IMR-90 (cell line): ENCODE measurements around the gene SV2A. TPM values are rescaled to one million over a fixed set of nuclear protein-coding genes. Genes with fewer than 3 reads are reported as not detected.
"Not testable (repeated sequence)": the region's sequence is repeated elsewhere in the genome, so short reads cannot be mapped to it uniquely, and the experiment has no call there.

ENCODE experiments used
- ATAC-seq: fragments of 200-7000 bp; cut with Tn5 transposase; 2 replicates; pipeline ENCODE4 v1.9.1; 2020; ENCODE audit warnings: low read depth, mild to moderate bottlenecking, moderate library complexity
- BruUV-seq: library from RNA; stranded (reverse); fragments of 400-500 nt; replicated peaks from 2 replicates; lab custom pipeline; 2021; lab: Mats Ljungman, UMichigan
- CTCF ChIA-PET: fragments of 300-600 bp; formaldehyde crosslinking; extraction: SDS; loops from one replicate; lab custom pipeline; 2021; ENCODE audit warnings: antibody characterized with exemption; lab: Yijun Ruan, JAX
- POLR2A ChIA-PET: fragments of 300-600 bp; sonication (Branson Sonifier 250); formaldehyde crosslinking; loops from one replicate; lab custom pipeline; 2022; ENCODE audit warnings: antibody characterized with exemption; ENCODE audit not compliant: unreplicated experiment; lab: Charles Lee
- DNase-seq: peaks from one replicate; pipeline ENCODE4 v3.0.0; 2013
- H2AFZ ChIP-seq: replicated peaks from 2 replicates; pipeline ENCODE3; 2013; ENCODE audit warnings: low read length, mild to moderate bottlenecking; ENCODE audit not compliant: poor library complexity
- H2AK5ac ChIP-seq: 2 replicates; pipeline ENCODE4 v1.6.1; 2013; ENCODE audit warnings: low read depth, low read length, inconsistent platforms
- H2AK9ac ChIP-seq: replicated peaks from 2 replicates; pipeline ENCODE3; 2013; ENCODE audit warnings: mild to moderate bottlenecking, low read depth, low read length, moderate library complexity; ENCODE audit not compliant: poor library complexity
- H2BK120ac ChIP-seq: 2 replicates; pipeline ENCODE4 v1.6.1; 2013; ENCODE audit warnings: low read depth, low read length, inconsistent platforms
- H2BK15ac ChIP-seq: 3 replicates; pipeline ENCODE4 v1.6.1; 2013; ENCODE audit warnings: low read depth, low read length, inconsistent platforms
- H2BK20ac ChIP-seq: 2 replicates; pipeline ENCODE4 v1.6.1; 2013; ENCODE audit warnings: low read depth, mild to moderate bottlenecking, inconsistent platforms, low read length, moderate library complexity
- H2BK5ac ChIP-seq: 2 replicates; pipeline ENCODE4 v1.6.1; 2013; ENCODE audit warnings: mild to moderate bottlenecking, low read depth, low read length, inconsistent platforms; ENCODE audit not compliant: poor library complexity, severe bottlenecking
- H3K14ac ChIP-seq: replicated peaks from 2 replicates; pipeline ENCODE4 v1.6.1; 2013; ENCODE audit warnings: low read depth, low read length, inconsistent platforms
- H3K18ac ChIP-seq: 2 replicates; pipeline ENCODE4 v1.6.1; 2013; ENCODE audit warnings: low read depth, low read length, control low read depth
- H3K23ac ChIP-seq: 2 replicates; pipeline ENCODE4 v1.6.1; 2013; ENCODE audit warnings: low read depth, low read length, inconsistent platforms
- H3K27ac ChIP-seq: 2 replicates; pipeline ENCODE4 v1.5.1; 2013; ENCODE audit warnings: mild to moderate bottlenecking, control low read depth, low read length; ENCODE audit not compliant: insufficient read depth
- H3K27me3 ChIP-seq: 2 replicates; pipeline ENCODE4 v1.6.1; 2013; ENCODE audit warnings: low read length; ENCODE audit not compliant: control insufficient read depth, insufficient read depth
- H3K36me3 ChIP-seq: 2 replicates; pipeline ENCODE4 v1.6.1; 2013; ENCODE audit warnings: low read length, mixed read lengths; ENCODE audit not compliant: control insufficient read depth, insufficient read depth
- H3K4ac ChIP-seq: 2 replicates; pipeline ENCODE4 v1.6.1; 2013; ENCODE audit warnings: low read depth, low read length, inconsistent platforms
- H3K4me1 ChIP-seq: 2 replicates; pipeline ENCODE4 v1.6.1; 2013; ENCODE audit warnings: low read length, mixed read lengths; ENCODE audit not compliant: control insufficient read depth, insufficient read depth
- H3K4me2 ChIP-seq: 2 replicates; pipeline ENCODE4 v1.6.1; 2013; ENCODE audit warnings: low read depth, mild to moderate bottlenecking, control low read depth, low read length, moderate library complexity
- H3K4me3 ChIP-seq: 2 replicates; pipeline ENCODE4 v1.5.1; 2013; ENCODE audit warnings: low read depth, mild to moderate bottlenecking, control low read depth, low read length, moderate library complexity; ENCODE audit not compliant: insufficient read depth
- H3K56ac ChIP-seq: 2 replicates; pipeline ENCODE4 v1.6.1; 2013; ENCODE audit warnings: low read length, inconsistent platforms; ENCODE audit not compliant: insufficient read depth; ENCODE audit errors: extremely low read depth
- H3K79me1 ChIP-seq, 2 experiments: 2 replicates each; pipeline ENCODE4 v1.6.1; 2013; ENCODE audit warnings: low read length in 2 of 2, inconsistent platforms in 1 of 2, low read depth in 1 of 2
- H3K9ac ChIP-seq: 2 replicates; pipeline ENCODE4 v1.6.1; 2013; ENCODE audit warnings: low read depth, low read length, control low read depth
- H3K9me1 ChIP-seq: 2 replicates; pipeline ENCODE4 v1.6.1; 2013; ENCODE audit warnings: low read length, inconsistent platforms; ENCODE audit not compliant: insufficient read depth
- H3K9me3 ChIP-seq: 2 replicates; pipeline ENCODE4 v1.6.1; 2013; ENCODE audit warnings: low read length; ENCODE audit not compliant: control insufficient read depth, insufficient read depth
- H4K20me1 ChIP-seq: 2 replicates; pipeline ENCODE4 v1.6.1; 2013; ENCODE audit warnings: low read length, inconsistent platforms; ENCODE audit not compliant: insufficient read depth
- H4K5ac ChIP-seq: 2 replicates; pipeline ENCODE4 v1.6.1; 2013; ENCODE audit warnings: mild to moderate bottlenecking, low read depth, low read length, control low read depth
- H4K8ac ChIP-seq, 2 experiments: 2 replicates each; pipeline ENCODE4 v1.6.1; 2013; ENCODE audit warnings: low read depth in 2 of 2, low read length in 2 of 2, control low read depth in 1 of 2, inconsistent platforms in 1 of 2
- H4K91ac ChIP-seq: 2 replicates; pipeline ENCODE4 v1.6.1; 2013; ENCODE audit warnings: low read depth, low read length, inconsistent platforms; ENCODE audit not compliant: insufficient read depth
- CHD1 ChIP-seq: IDR thresholded peaks from 2 replicates; pipeline ENCODE4 v1.6.1; 2012; ENCODE audit warnings: low read depth, low read length, improper control_type of control experiment
- POLR2A ChIP-seq: IDR thresholded peaks from 2 replicates; pipeline ENCODE4 v1.6.1; 2012; ENCODE audit warnings: mild to moderate bottlenecking, low read depth, low read length
- WGBS, 2 experiments: methylation state at CpG; one replicate each; pipeline versions ENCODE4 v1.1.5 to v1.1.7; 2013; ENCODE audit warnings: missing lambda C conversion rate in 2 of 2; ENCODE audit not compliant: insufficient read length in 1 of 2; ENCODE audit errors: extremely low coverage in 2 of 2; 5-methylcytosine and 5-hydroxymethylcytosine counted together
- dilution Hi-C: fragments of 300-500 bp; cut with HindIII; formaldehyde crosslinking; loops from one replicate; pipeline ENCODE4 v1.14.3; 2018; ENCODE audit warnings: low sequenced_read_pairs; ENCODE audit not compliant: unreplicated experiment
- in situ Hi-C: fragments of 300-500 bp; cut with MboI; formaldehyde crosslinking; loops from 3 replicates; pipeline ENCODE4 v1.14.3; 2019; ENCODE audit warnings: low sequenced_read_pairs, inconsistent platforms, mixed read lengths
- intact Hi-C: fragments of 100-400 bp; cut with micrococcal nuclease; formaldehyde crosslinking; loops from 2 replicates; pipeline ENCODE4 v1.10.0; 2022
- polyA plus RNA-seq, 3 experiments: library from polyadenylated mRNA; depleted of rRNA; stranded (reverse); fragments of >200 nt; gene quantifications; 2 replicates each; pipeline ENCODE4 v1.2.3, GENCODE V29; 2012; ENCODE audit warnings: low replicate concordance in 1 of 3
- total RNA-seq: library from RNA; depleted of rRNA; stranded (reverse); fragments of >200 nt; gene quantifications from 2 replicates; pipeline ENCODE4 v1.2.3, GENCODE V29; 2012

The SV2A gene
- total and polyA plus RNA-seq, 2 of the 4 experiments (the other 2 are of a cell fraction) = 15.4 to 19.6 TPM

DNA sequence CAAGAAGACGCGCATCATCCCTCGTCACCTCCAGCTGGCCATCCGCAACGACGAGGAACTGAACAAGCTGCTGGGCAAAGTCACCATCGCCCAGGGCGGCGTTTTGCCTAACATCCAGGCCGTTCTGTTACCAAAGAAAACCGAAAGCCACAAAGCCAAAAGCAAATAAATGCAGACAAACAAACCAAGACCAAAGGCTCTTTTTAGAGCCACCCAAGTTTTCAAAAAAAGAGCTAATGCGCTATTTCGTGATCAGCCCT is 30.5 kb downstream of the SV2A start:
- peaks cover 3 to 19% of the 10 kb centered on the region in 2 experiments for H3K79me1 ChIP-seq
- peak overlapping the region; percentile 66 for H2AK9ac ChIP-seq
- peaks cover 15% of the 10 kb centered on the region for H4K20me1 ChIP-seq
- intact Hi-C loops, H3K27me3 ChIP-seq, H2AFZ ChIP-seq, H2BK20ac ChIP-seq, H3K4me1 ChIP-seq, H3K9me1 ChIP-seq, DNase-seq, H2AK5ac ChIP-seq, H3K36me3 ChIP-seq, dilution Hi-C loops, BruUV-seq, ATAC-seq, H2BK15ac ChIP-seq, H3K9me3 ChIP-seq, in situ Hi-C loops, H2BK120ac ChIP-seq: not testable (repeated sequence)
- TF ChIP-seq POLR2A = 0 out of 2 replicates have a peak, but pooled peaks have one; percentile 17
- TF ChIP-seq CHD1 = peak; percentile 97; the same call in 1 of the 2 replicates
- peak overlapping the region; percentile 84 for H3K9ac ChIP-seq
- peak overlapping the region; percentile 54 for H4K5ac ChIP-seq
- POLR2A ChIA-PET = interaction anchor here (0.6 to 2.9 kb wide), 11 partner anchors 15 to 300 kb away, joined by 3 to 16 read pairs (median 5); partner anchors contain the start of genes OTUD7B and SF3B4
- peak overlapping the region; percentile 96 for H3K23ac ChIP-seq
- H2BK5ac ChIP-seq = peak overlapping the region; percentile 89
- peak overlapping the region; percentile 50 for H3K4me3 ChIP-seq
- CTCF ChIA-PET = interaction anchor here (1.3 kb wide), 1 partner anchor 163 kb away, joined by 4 read pairs; no protein-coding TSS in a partner anchor
- peak overlapping the region; percentile 71 for H3K18ac ChIP-seq
- peak overlapping the region; percentile 66; the same call in 1 of the 2 replicates for H4K91ac ChIP-seq
- H3K4ac ChIP-seq = peak overlapping the region; percentile 73
- H4K8ac ChIP-seq = peak overlapping the region in 1 of 2 experiments; percentile 53; a peak in 2 of 4 replicates
- peak overlapping the region; percentile 84 for H3K4me2 ChIP-seq
- peak overlapping the region; percentile 93; the same call in 1 of the 2 replicates for H3K56ac ChIP-seq
- peak overlapping the region; percentile 69 for H3K14ac ChIP-seq
- peak overlapping the region; percentile 91 for H3K27ac ChIP-seq
- no CpG with 5 or more reads among the region's 13 CpGs for WGBS, 2 experiments
